B cell (primary cell): ENCODE data around the gene PRR14L. TPM values are rescaled to one million over a fixed set of nuclear protein-coding genes. Genes with fewer than 3 reads are reported as not detected.
"Not testable (repeated sequence)": the region's sequence is repeated elsewhere in the genome, so short reads cannot be mapped to it uniquely, and the experiment has no call there.

Source experiments
- ATAC-seq: fragments of 200-7000 bp; cut with Tn5 transposase; one replicate; pipeline ENCODE4 v1.10.0; 2021; ENCODE audit warnings: low read depth, mild to moderate bottlenecking, moderate number of reproducible peaks, moderate library complexity
- CTCF ChIA-PET: fragments of 350-600 bp; sonication (Branson Sonifier 250); formaldehyde crosslinking; loops from one replicate; lab custom pipeline; 2021; ENCODE audit warnings: antibody characterized with exemption, inconsistent platforms; lab: Charles Lee
- POLR2A ChIA-PET: fragments of 350-600 bp; sonication (Branson Sonifier 250); formaldehyde crosslinking; loops from one replicate; lab custom pipeline; 2021; ENCODE audit warnings: antibody characterized with exemption; lab: Charles Lee
- DNase-seq: peaks from one replicate; pipeline ENCODE4 v3.0.0; 2013
- H2AFZ ChIP-seq: 2 replicates; pipeline ENCODE4 v1.6.1; 2012; ENCODE audit warnings: mild to moderate bottlenecking, low read depth, low read length; ENCODE audit not compliant: insufficient read depth, poor library complexity, severe bottlenecking
- H3K27ac ChIP-seq, 2 donors: 1 replicate in 1 of 2; 2 replicates in 1 of 2; pipeline ENCODE4 v1.5.1; 2012 to 2013; ENCODE audit warnings: low read length in 2 of 2, mild to moderate bottlenecking in 2 of 2, moderate library complexity in 1 of 2
- H3K27me3 ChIP-seq, 4 experiments: fragments of 200-600 bp in 1 of 4; sonication (generic) in 1 of 4; replicated peaks in 1 of 4; 1 replicate in 2 of 4; 2 replicates in 2 of 4; pipeline versions ENCODE4 v1.6.1 to v1.7.0; 2013 to 2016; ENCODE audit warnings: low read length in 3 of 4, mild to moderate bottlenecking in 2 of 4, mixed read lengths in 1 of 4, moderate library complexity in 1 of 4; ENCODE audit not compliant: insufficient read depth in 4 of 4, control insufficient read depth in 3 of 4; ENCODE audit errors: control extremely low read depth in 1 of 4
- H3K36me3 ChIP-seq, 2 experiments: replicated peaks in 1 of 2; 1 replicate in 1 of 2; 2 replicates in 1 of 2; pipeline versions ENCODE4 v1.6.1 to v1.7.1; 2013; ENCODE audit warnings: low read length in 1 of 2; ENCODE audit not compliant: insufficient read depth in 2 of 2, control insufficient read depth in 1 of 2; ENCODE audit errors: control extremely low read depth in 1 of 2, extremely low read depth in 1 of 2
- H3K4me1 ChIP-seq, 2 donors: fragments of 200-600 bp in 1 of 2; sonication (generic) in 1 of 2; 1 replicate in 1 of 2; 2 replicates in 1 of 2; pipeline versions ENCODE4 v1.5.1 to v1.6.1; 2013 to 2017; ENCODE audit warnings: low read length in 2 of 2; ENCODE audit not compliant: control insufficient read depth in 2 of 2, insufficient read depth in 2 of 2
- H3K4me2 ChIP-seq: replicated peaks from 2 replicates; pipeline ENCODE3; 2012; ENCODE audit warnings: mild to moderate bottlenecking, low read depth, low read length; ENCODE audit not compliant: poor library complexity, severe bottlenecking
- H3K4me3 ChIP-seq, 5 experiments: fragments of 200-600 bp in 1 of 5; sonication (generic) in 1 of 5; 1 replicate in 3 of 5; 2 replicates in 2 of 5; pipeline versions ENCODE4 v1.5.1 to v1.7.0; 2011 to 2016; ENCODE audit warnings: low read length in 4 of 5, mild to moderate bottlenecking in 4 of 5, low read depth in 2 of 5, control low read depth in 1 of 5, moderate library complexity in 1 of 5; ENCODE audit not compliant: insufficient read depth in 1 of 5; ENCODE audit errors: control extremely low read depth in 1 of 5, extremely low read depth in 1 of 5
- H3K79me2 ChIP-seq: fragments of 200-600 bp; sonication (generic); one replicate; pipeline ENCODE4 v1.6.0; 2016; ENCODE audit warnings: low read length; ENCODE audit not compliant: control insufficient read depth, insufficient read depth
- H3K9ac ChIP-seq: fragments of 200-600 bp; sonication (generic); 2 replicates; pipeline ENCODE4 v1.6.1; 2017; ENCODE audit warnings: mild to moderate bottlenecking, low read length, moderate library complexity
- H3K9me3 ChIP-seq, 3 donors: one replicate each; pipeline versions ENCODE4 v1.6.1 to v1.7.1; 2013; ENCODE audit warnings: low read length in 2 of 3; ENCODE audit not compliant: control insufficient read depth in 2 of 3, insufficient read depth in 1 of 3; ENCODE audit errors: control extremely low read depth in 1 of 3
- H4K20me1 ChIP-seq: 2 replicates; pipeline ENCODE4 v1.6.0; 2012; ENCODE audit warnings: mild to moderate bottlenecking, low read length; ENCODE audit not compliant: insufficient read depth, control insufficient read depth, poor library complexity, severe bottlenecking
- H3K27ac Mint-ChIP-seq: one replicate; pipeline ENCODE4 v1.8.0; 2021; ENCODE audit warnings: mixed read lengths
- H3K27me3 Mint-ChIP-seq: one replicate; pipeline ENCODE4 v1.8.0; 2021; ENCODE audit warnings: mixed read lengths
- H3K4me1 Mint-ChIP-seq: one replicate; pipeline ENCODE4 v1.8.0; 2021; ENCODE audit warnings: mixed read lengths
- H3K4me3 Mint-ChIP-seq: one replicate; pipeline ENCODE4 v1.8.0; 2021; ENCODE audit warnings: mixed read lengths
- H3K9me3 Mint-ChIP-seq: one replicate; pipeline ENCODE4 v1.8.0; 2022; ENCODE audit warnings: mixed read lengths; ENCODE audit not compliant: insufficient read depth
- EZH2 ChIP-seq: IDR thresholded peaks from 2 replicates; pipeline ENCODE4 v1.6.1; 2012; ENCODE audit warnings: borderline replicate concordance, low read depth, mild to moderate bottlenecking, moderate library complexity, low read length; ENCODE audit not compliant: insufficient read depth, poor library complexity, severe bottlenecking
- WGBS: methylation state at CpG from one replicate; pipeline ENCODE4 v1.1.5; 2013; ENCODE audit warnings: missing lambda C conversion rate; ENCODE audit not compliant: insufficient coverage; 5-methylcytosine and 5-hydroxymethylcytosine counted together
- intact Hi-C: fragments of 100-400 bp; cut with micrococcal nuclease; formaldehyde crosslinking; loops from one replicate; pipeline ENCODE4 v1.10.0; 2022
- polyA plus RNA-seq: library from polyadenylated mRNA; depleted of rRNA; stranded (reverse); fragments of >200 nt; gene quantifications from 2 replicates; pipeline ENCODE4 v1.2.3, GENCODE V29; 2012
- total RNA-seq, 2 donors: library from RNA; stranded (reverse); fragments of 120-200 nt in 1 of 2; gene quantifications; 1 replicate in 1 of 2; 2 replicates in 1 of 2; pipeline versions ENCODE4 v1.2.3 to v1.2.4, GENCODE V29; 2013 to 2022
- TF ChIP-seq, protein P1 (sequence below): fragments of 200-600 bp; IDR thresholded peaks from one replicate; pipeline ENCODE4 v1.8.0; 2022; ENCODE audit warnings: antibody characterized with exemption, mild to moderate bottlenecking

PRR14L gene
- total and polyA plus RNA-seq, 2 donors (not counting 1 experiment from before 2014, with no cell fraction given) = 8.5 to 69.6 TPM

DNA sequence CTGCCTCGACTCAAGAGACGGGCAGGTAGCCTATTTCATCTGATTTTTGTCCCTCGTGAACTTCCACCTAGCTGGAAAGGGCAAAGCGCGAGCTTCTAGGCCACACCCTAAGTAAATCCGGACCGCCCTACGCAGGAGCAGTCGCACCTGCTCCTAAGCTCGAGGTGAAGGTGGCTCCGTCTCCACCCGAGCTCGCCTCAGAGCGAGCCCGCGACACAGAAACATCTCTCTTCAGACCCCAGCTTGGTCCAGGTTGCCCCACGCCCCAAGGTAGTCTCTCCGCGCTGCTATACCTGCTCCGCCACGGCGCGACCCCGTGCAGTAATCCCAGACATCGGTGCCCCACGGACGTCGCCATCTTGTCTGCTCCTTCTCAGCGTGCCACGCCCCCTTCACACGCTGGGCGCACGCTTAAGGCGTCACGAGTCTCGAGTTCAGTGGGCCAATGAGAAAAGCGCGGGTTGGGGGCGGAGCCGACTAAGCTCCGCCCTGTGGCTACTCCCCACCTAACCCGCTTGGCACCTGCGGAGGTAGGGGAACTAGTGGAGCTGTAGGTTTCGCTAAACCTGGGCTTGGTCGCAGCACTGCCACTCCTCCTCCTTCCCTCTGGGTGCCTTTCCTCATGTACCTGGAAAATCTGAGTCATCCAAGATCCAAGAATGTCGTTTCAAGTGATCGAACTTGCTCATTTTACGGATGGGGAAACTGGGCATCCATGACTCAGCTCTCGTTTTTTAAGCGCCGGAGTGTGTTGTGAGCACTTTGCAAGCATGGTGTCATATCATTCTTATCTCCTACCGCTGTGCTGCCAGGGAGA lies 87.9 kb downstream of the PRR14L start, which contains the start of gene PISD:
TSS of gene PISD (minus strand) at position 365 of the 817 bp plus-strand sequence. CDS start at position 358, 7 bp downstream.
- TF ChIP-seq, protein P1, sequence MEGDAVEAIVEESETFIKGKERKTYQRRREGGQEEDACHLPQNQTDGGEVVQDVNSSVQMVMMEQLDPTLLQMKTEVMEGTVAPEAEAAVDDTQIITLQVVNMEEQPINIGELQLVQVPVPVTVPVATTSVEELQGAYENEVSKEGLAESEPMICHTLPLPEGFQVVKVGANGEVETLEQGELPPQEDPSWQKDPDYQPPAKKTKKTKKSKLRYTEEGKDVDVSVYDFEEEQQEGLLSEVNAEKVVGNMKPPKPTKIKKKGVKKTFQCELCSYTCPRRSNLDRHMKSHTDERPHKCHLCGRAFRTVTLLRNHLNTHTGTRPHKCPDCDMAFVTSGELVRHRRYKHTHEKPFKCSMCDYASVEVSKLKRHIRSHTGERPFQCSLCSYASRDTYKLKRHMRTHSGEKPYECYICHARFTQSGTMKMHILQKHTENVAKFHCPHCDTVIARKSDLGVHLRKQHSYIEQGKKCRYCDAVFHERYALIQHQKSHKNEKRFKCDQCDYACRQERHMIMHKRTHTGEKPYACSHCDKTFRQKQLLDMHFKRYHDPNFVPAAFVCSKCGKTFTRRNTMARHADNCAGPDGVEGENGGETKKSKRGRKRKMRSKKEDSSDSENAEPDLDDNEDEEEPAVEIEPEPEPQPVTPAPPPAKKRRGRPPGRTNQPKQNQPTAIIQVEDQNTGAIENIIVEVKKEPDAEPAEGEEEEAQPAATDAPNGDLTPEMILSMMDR = no peak
- no peak for TF ChIP-seq EZH2
- Histone ChIP-seq H3K79me2 (peaks cover 48% of the 10 kb centered on the region), H4K20me1 (peaks cover 22% of the 10 kb centered on the region), H3K36me3 (no peaks in the 10 kb centered on the region), H3K27ac (peak within 1 kb of the TSS; percentile 57 to 81), H3K9me3 (no peaks in the 10 kb centered on the region), H3K9ac (peak within 1 kb of the TSS; percentile 71), H2AFZ (peak within 1 kb of the TSS; percentile 83), H3K4me2 (peak within 1 kb of the TSS; percentile 75), H3K4me1 (peaks cover 12 to 23% of the 10 kb centered on the region in 2 donors), H3K4me3 (peak within 1 kb of the TSS; percentile 71 to 97 (median 86)), H3K27me3 (no peaks in the 10 kb centered on the region)
- 1% methylated on average over 48 of the region's 52 CpGs for WGBS
- ATAC-seq (peak; percentile 98), DNase-seq (peak; percentile 99)
- CTCF ChIA-PET = interaction anchor here (0.7 to 6.8 kb wide), 12 partner anchors 10 to 308 kb away, joined by 3 to 67 read pairs (median 6); partner anchors contain the start of gene DEPDC5
- Mint-ChIP-seq H3K4me3 (peak within 1 kb of the TSS; percentile 96), H3K9me3 (no peaks in the 10 kb centered on the region), H3K27me3 (no peaks in the 10 kb centered on the region), H3K27ac (peak within 1 kb of the TSS; percentile 97), H3K4me1 (peaks cover 31% of the 10 kb centered on the region)
- POLR2A ChIA-PET = interaction anchor here (0.6 to 2.4 kb wide), 10 partner anchors 14 to 285 kb away, joined by 3 to 13 read pairs (median 6); partner anchors contain the start of genes DEPDC5, DRG1 and PRR14L
- intact Hi-C loops = loop anchor here (1.0 to 10.0 kb wide), 8 partner anchors 14 to 813 kb away; partner anchors contain the start of genes DRG1, FBXO7, PRR14L and SFI1

DNA sequence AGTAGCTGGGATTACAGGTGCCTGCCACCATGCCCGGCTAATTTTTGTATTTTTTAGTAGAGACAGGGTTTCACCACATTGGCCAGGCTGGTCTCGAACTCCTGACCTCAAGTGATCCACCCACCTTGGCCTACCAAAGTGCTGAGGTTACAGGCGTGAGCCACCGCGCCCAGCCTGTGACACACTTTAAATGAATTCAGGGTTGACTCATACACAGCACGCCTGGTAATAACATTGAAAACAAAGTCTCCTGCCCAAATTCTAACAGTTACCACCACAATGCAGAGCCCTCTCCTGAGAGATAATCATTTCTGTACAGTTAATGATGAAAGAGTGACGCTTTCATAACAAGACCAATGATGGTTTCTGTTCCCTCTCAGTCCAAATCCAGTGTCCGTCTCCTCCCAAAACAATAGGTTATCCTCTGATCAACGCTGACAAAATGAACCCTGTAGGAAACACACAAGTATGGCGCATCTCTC lies 89.0 kb downstream of the PRR14L start:
- H3K9me3 Mint-ChIP-seq = not testable (repeated sequence)
- intact Hi-C loops = loop anchor here (10.0 kb wide), 2 partner anchors 166 to 814 kb away; partner anchors contain the start of genes FBXO7 and SFI1

More for the DNA sequence above, 89.0 kb downstream of the PRR14L start:
- peaks cover 22% of the 10 kb centered on the region for H4K20me1 ChIP-seq
- H3K27ac ChIP-seq, DNase-seq, H3K9me3 ChIP-seq, H3K27me3 ChIP-seq, H3K27me3 Mint-ChIP-seq, ATAC-seq, H3K36me3 ChIP-seq, H2AFZ ChIP-seq: not testable (repeated sequence)
- H3K4me1 Mint-ChIP-seq = peaks cover 33% of the 10 kb centered on the region
- H3K4me1 ChIP-seq = peaks cover 12 to 23% of the 10 kb centered on the region in 2 donors
- WGBS = 51% methylated on average over 8 of the region's 10 CpGs
- CTCF ChIA-PET = interaction anchor here (0.7 to 6.8 kb wide), 9 partner anchors 8 to 286 kb away, joined by 3 to 67 read pairs (median 8); no protein-coding TSS in a partner anchor
- H3K4me3 Mint-ChIP-seq = peak overlapping the region; percentile 96
- H3K27ac Mint-ChIP-seq = peak overlapping the region; percentile 78
- POLR2A ChIA-PET = interaction anchor here (0.6 to 1.5 kb wide), 2 partner anchors 66 to 89 kb away, joined by 4 to 5 read pairs; partner anchors contain the start of gene PRR14L
- H3K4me3 ChIP-seq = peak overlapping the region in 4 of 5 experiments; percentile 71 to 97 (median 83)
- peak overlapping the region; percentile 71 for H3K9ac ChIP-seq
- H3K79me2 ChIP-seq = peaks cover 59% of the 10 kb centered on the region
- peak overlapping the region; percentile 75 for H3K4me2 ChIP-seq
